ENCODE results near the gene CCDC97. TPM values are rescaled to one million over a fixed set of nuclear protein-coding genes. Genes with fewer than 3 reads are reported as not detected.

Gene CCDC97
- total RNA-seq, 1 experiment from 2014 or later = 26.4 TPM

GRCh38 chr19:41321600-41322270, 11.8 kb downstream of the CCDC97 start:
- no peaks in the 10 kb centered on the region for H3K79me2 ChIP-seq (ENCODE audit: low read depth)
- H3K27ac ChIP-seq = no peak overlapping the region
- intact Hi-C loops (cut with micrococcal nuclease; ENCODE audit: unreplicated experiment) = loop anchor here (2.0 to 10.0 kb wide), 2 partner anchors 109 to 253 kb away; partner anchors contain the start of gene CEACAM21
- H3K9me3 ChIP-seq (ENCODE audit: insufficient read depth, low read depth) = no peaks in the 10 kb centered on the region
- H3F3A ChIP-seq (ENCODE audit: insufficient read depth, low read depth) = peaks cover 23% of the 10 kb centered on the region
- ChIA-PET POLR2A (ENCODE audit: unreplicated experiment) (interaction anchor here (0.7 kb wide), 1 partner anchor 10 kb away, joined by 3 read pairs; no protein-coding TSS in a partner anchor), CTCF (interaction anchor here (0.6 to 1.8 kb wide), 3 partner anchors 9 to 31 kb away, joined by 4 to 7 read pairs (median 5); no protein-coding TSS in a partner anchor)
- no TSS peak for BruUV-seq (replicated peaks)
- H3K4me3 ChIP-seq = no peak overlapping the region
- H3K36me3 ChIP-seq (ENCODE audit: low read depth) = no peaks in the 10 kb centered on the region
- TF ChIP-seq EZH2 (IDR thresholded peaks at IDR 0.05; ENCODE audit: low read depth) = no peak
- TF ChIP-seq, protein P1, sequence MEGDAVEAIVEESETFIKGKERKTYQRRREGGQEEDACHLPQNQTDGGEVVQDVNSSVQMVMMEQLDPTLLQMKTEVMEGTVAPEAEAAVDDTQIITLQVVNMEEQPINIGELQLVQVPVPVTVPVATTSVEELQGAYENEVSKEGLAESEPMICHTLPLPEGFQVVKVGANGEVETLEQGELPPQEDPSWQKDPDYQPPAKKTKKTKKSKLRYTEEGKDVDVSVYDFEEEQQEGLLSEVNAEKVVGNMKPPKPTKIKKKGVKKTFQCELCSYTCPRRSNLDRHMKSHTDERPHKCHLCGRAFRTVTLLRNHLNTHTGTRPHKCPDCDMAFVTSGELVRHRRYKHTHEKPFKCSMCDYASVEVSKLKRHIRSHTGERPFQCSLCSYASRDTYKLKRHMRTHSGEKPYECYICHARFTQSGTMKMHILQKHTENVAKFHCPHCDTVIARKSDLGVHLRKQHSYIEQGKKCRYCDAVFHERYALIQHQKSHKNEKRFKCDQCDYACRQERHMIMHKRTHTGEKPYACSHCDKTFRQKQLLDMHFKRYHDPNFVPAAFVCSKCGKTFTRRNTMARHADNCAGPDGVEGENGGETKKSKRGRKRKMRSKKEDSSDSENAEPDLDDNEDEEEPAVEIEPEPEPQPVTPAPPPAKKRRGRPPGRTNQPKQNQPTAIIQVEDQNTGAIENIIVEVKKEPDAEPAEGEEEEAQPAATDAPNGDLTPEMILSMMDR (conservative IDR thresholded peaks at IDR 0.05) = peak; percentile 67
- peaks cover under 1% of the 10 kb centered on the region; the same call in 1 of the 2 replicates for H3K4me1 ChIP-seq (replicated peaks; ENCODE audit: insufficient read depth)
- H2AFZ ChIP-seq = no peak overlapping the region
- H3K9me2 ChIP-seq (ENCODE audit: insufficient read depth) = no peaks in the 10 kb centered on the region
- DNase-seq = peak in 1 of 2 experiments; percentile 57
- no peaks in the 10 kb centered on the region for H3K27me3 ChIP-seq (ENCODE audit: insufficient read depth, low read depth)
- H4K20me1 ChIP-seq (ENCODE audit: insufficient read depth) = peaks cover 3% of the 10 kb centered on the region; the same call in 1 of the 2 replicates
- no peak overlapping the region for H3K4me2 ChIP-seq

- Histone ChIP-seq H3K27ac (no peak overlapping the region), H3K9me2 (ENCODE audit: insufficient read depth) (no peaks in the 10 kb centered on the region), H4K20me1 (ENCODE audit: insufficient read depth) (peaks cover 3% of the 10 kb centered on the region; the same call in 1 of the 2 replicates), H3K4me1 (replicated peaks; ENCODE audit: insufficient read depth) (peaks cover 8% of the 10 kb centered on the region; the same call in 1 of the 2 replicates), H3K4me3 (no peak overlapping the region), H3K79me2 (ENCODE audit: low read depth) (no peaks in the 10 kb centered on the region), H3K36me3 (ENCODE audit: low read depth) (no peaks in the 10 kb centered on the region), H2AFZ (no peak overlapping the region), H3K27me3 (ENCODE audit: insufficient read depth, low read depth) (no peaks in the 10 kb centered on the region), H3K4me2 (no peak overlapping the region), H3K9me3 (ENCODE audit: insufficient read depth, low read depth) (no peaks in the 10 kb centered on the region), H3F3A (ENCODE audit: insufficient read depth, low read depth) (peaks cover 23% of the 10 kb centered on the region)
- ChIA-PET POLR2A (ENCODE audit: unreplicated experiment) (interaction anchor here (0.6 kb wide), 1 partner anchor 1232 kb away, joined by 4 read pairs; the partner anchor contains the start of gene ZNF780A), CTCF (interaction anchor here (1.2 to 1.8 kb wide), 2 partner anchors 14 to 30 kb away, joined by 4 to 7 read pairs; no protein-coding TSS in a partner anchor)
- TF ChIP-seq, protein P1 (conservative IDR thresholded peaks at IDR 0.05) = no peak
- no peak for TF ChIP-seq EZH2 (IDR thresholded peaks at IDR 0.05; ENCODE audit: low read depth)
- no TSS peak for BruUV-seq (replicated peaks)
- intact Hi-C loops (cut with micrococcal nuclease; ENCODE audit: unreplicated experiment) = loop anchor here (10.0 kb wide), 1 partner anchor 252 kb away; the partner anchor contains the start of gene CEACAM21
- no peak for DNase-seq
Measured at GRCh38 chr19:41322451-41322850, 12.5 kb downstream of the CCDC97 start.

DNA sequence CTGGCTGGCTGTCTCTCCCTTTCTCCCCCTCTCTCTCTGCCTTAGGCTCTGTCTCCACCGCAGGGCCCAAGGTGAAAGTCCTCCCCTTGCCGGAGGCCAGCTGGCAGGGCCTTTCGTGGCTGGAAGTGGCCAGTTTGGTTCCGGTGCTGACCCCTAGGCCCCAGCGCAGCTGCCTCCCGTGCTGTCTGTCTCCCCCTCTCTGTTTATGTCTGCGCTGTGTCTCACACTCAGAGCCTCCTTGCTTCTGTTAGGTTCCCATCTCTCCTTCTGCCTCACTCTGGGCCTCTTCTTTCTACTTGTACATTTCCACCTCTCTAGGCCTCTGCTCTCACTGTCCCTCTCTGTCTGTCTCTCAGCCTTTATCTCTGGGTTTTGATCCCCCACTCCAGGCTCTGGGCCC, 13.1 kb downstream of the CCDC97 start:
- H3K9me2 ChIP-seq (ENCODE audit: insufficient read depth) = no peaks in the 10 kb centered on the region
- ChIA-PET POLR2A (ENCODE audit: unreplicated experiment) (interaction anchor here (0.6 kb wide), 2 partner anchors 536 to 1232 kb away, joined by 3 to 4 read pairs; partner anchors contain the start of gene ZNF780A), CTCF (interaction anchor here (0.5 kb wide), 1 partner anchor 278 kb away, joined by 6 read pairs; no protein-coding TSS in a partner anchor)
- H4K20me1 ChIP-seq (ENCODE audit: insufficient read depth) = peaks cover 3% of the 10 kb centered on the region; the same call in 1 of the 2 replicates
- H3F3A ChIP-seq (ENCODE audit: insufficient read depth, low read depth) = peaks cover 23% of the 10 kb centered on the region
- BruUV-seq (replicated peaks) = no TSS peak
- peak overlapping the region; percentile 42; the same call in 1 of the 2 replicates for H3K4me2 ChIP-seq
- H3K27me3 ChIP-seq (ENCODE audit: insufficient read depth, low read depth) = no peaks in the 10 kb centered on the region
- H3K27ac ChIP-seq = peak overlapping the region; percentile 41; the same call in 1 of the 2 replicates
- intact Hi-C loops (cut with micrococcal nuclease; ENCODE audit: unreplicated experiment) = loop anchor here (10.0 kb wide), 1 partner anchor 252 kb away; the partner anchor contains the start of gene CEACAM21
- H3K36me3 ChIP-seq (ENCODE audit: low read depth) = no peaks in the 10 kb centered on the region
- no peaks in the 10 kb centered on the region for H3K79me2 ChIP-seq (ENCODE audit: low read depth)
- no peaks in the 10 kb centered on the region for H3K9me3 ChIP-seq (ENCODE audit: insufficient read depth, low read depth)
- H2AFZ ChIP-seq = no peak overlapping the region
- no peak overlapping the region for H3K4me3 ChIP-seq
- DNase-seq = no peak
- TF ChIP-seq, protein P1 (conservative IDR thresholded peaks at IDR 0.05) = no peak
- TF ChIP-seq EZH2 (IDR thresholded peaks at IDR 0.05; ENCODE audit: low read depth) = no peak
- H3K4me1 ChIP-seq (replicated peaks; ENCODE audit: insufficient read depth) = peaks cover 14% of the 10 kb centered on the region
